ENCODE results near the gene ELSPBP1.

GRCh38 chr19:48044561-48044960, 50.1 kb downstream of the ELSPBP1 start:
- TF ChIP-seq CTCF (conservative IDR thresholded peaks at IDR 0.05 in 1 of 2, IDR thresholded peaks at IDR 0.05 in 1 of 2; ENCODE audit: low read depth in 1 of 2, low read length in 2 of 2) (no peak), EZH2 (IDR thresholded peaks at IDR 0.05; ENCODE audit: low read length, missing control alignments) (no peak)

Measured in fibroblast of lung (primary cell).